GM10266 (cell line): ENCODE data around the gene EWSR1.
"Not testable (repeated sequence)": the region's sequence is repeated elsewhere in the genome, so short reads cannot be mapped to it uniquely, and the experiment has no call there.

ENCODE experiments used
- DNase-seq: peaks from one replicate; pipeline ENCODE4 v3.0.0; 2012; ENCODE audit errors: extremely low spot score
- CTCF ChIP-seq: IDR thresholded peaks from 2 replicates; pipeline ENCODE4 v1.5.1; 2012; ENCODE audit warnings: mild to moderate bottlenecking, low read depth; ENCODE audit not compliant: control insufficient read depth, insufficient read depth; ENCODE audit errors: missing control alignments

EWSR1 gene

GRCh38 chr22:29243874-29244446 is 24.1 kb upstream of the EWSR1 start:
- TF ChIP-seq CTCF, result no peak
- no peak for DNase-seq

GRCh38 chr22:29244785-29245625 is 23.1 kb upstream of the EWSR1 start:
- DNase-seq, result no peak
- no peak for TF ChIP-seq CTCF

- DNase-seq, result peak; percentile 84
- TF ChIP-seq CTCF, result peak; percentile 98
Measured at GRCh38 chr22:29245626-29246385, 22.3 kb upstream of the EWSR1 start.

GRCh38 chr22:29247891-29248290 is 20.2 kb upstream of the EWSR1 start:
- not testable (repeated sequence) for DNase-seq

- no peak for DNase-seq
- TF ChIP-seq CTCF, result no peak
Measured at GRCh38 chr22:29251265-29251664, 16.8 kb upstream of the EWSR1 start.

- TF ChIP-seq CTCF, result no peak
- DNase-seq, result no peak
Measured at GRCh38 chr22:29251981-29252911, 15.8 kb upstream of the EWSR1 start.
